HG03442 (cell line): ENCODE measurements around the gene SMPD4.
"Not testable (repeated sequence)": the region's sequence is repeated elsewhere in the genome, so short reads cannot be mapped to it uniquely, and the experiment has no call there.

ENCODE experiments used
- ATAC-seq: cut with Tn5 transposase; IDR thresholded peaks from one replicate; pipeline ENCODE4 v1.9.1; 2021; ENCODE audit warnings: mild to moderate bottlenecking, moderate library complexity; ENCODE audit not compliant: unreplicated experiment

The SMPD4 gene

GRCh38 chr2:130187859-130188792 lies 6.7 kb upstream of the SMPD4 start:
- not testable (repeated sequence) for ATAC-seq

- no peak for ATAC-seq
Measured at GRCh38 chr2:130187268-130187667, 5.9 kb upstream of the SMPD4 start.

DNA sequence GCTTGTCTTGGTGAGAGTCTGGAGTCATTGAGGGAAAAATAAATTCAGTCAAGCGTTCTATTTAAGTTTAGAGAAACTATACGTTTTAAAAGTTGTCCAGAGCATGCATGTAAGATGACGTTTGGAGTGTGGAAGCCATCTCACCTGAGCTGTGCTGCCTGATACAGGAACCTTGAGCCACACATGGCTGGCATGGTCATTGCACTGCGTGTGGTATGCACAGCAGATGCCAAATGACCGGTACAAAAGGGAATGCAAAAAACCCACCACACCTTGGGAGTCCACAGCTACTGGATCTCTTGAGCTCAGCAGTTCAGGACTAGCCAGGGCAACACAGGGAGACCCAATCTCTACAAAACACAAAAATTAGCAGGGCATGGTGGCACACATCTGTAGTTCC lies 5.0 kb upstream of the SMPD4 start:
- no peak for ATAC-seq

DNA sequence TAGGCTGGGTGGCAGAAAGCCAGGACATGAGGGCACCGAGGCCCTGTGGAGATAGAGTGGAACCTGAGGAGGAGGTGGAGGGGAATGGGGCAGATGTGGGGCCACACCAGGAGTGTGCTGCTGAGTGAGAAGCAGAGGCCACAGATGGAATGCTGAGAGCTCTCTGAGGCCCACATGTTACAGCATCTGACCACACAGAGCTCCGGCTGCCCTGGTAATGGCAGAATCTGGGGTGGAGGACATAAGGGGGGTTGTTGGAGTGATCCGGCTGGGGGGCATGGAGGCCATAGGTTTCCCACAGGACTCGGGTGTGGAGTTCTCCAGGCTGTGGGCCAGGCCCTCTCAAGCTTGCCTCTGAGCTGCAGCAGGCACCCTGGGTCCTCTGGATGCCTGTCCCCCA lies 4.5 kb upstream of the SMPD4 start:
- ATAC-seq = no peak

GRCh38 chr2:130185436-130185835 lies 4.0 kb upstream of the SMPD4 start:
- no peak for ATAC-seq

DNA sequence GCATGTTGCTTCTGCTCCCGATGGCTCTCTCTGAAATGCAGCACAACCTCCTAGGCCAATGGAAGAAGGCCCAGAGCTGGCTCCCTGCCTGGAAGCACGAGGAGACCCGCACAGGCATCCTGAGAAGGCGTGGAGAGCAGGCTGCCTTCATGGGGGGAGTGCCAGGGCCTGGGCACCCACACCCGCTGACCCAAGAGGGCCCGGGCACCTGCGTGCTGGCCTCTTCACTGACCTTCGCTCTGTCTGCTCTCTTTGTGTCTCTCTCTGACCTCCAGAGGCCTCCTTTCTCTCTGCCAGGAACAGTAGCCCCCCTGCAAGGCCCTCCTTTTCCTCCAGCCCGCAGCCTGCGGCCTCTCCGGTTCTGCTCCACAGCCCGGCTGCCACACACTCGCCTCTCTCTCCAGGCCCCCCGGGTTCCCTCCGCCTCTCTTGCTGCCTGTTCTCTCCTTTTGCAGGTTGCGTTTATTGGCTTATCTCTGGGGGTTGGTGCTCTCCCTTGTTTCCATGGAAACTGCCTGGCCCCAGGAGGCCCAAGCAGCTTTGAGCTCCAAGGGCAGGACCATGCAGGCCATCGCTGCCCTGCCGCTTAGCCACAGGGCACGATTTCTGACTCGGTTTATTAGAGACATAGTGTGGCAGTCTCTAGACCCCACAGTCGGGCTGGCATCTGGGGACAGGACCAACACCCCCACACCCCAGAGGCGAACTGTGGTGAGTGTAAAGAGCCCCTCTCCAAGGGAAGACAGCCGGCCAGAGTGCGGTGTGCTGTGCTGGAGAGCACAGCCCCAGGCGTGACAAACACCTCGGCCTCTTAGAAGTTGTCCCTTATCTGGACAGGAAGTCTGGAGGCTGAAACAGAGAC lies 2.3 kb upstream of the SMPD4 start:
- ATAC-seq = no peak

GRCh38 chr2:130182826-130183511 lies 1.6 kb upstream of the SMPD4 start:
- ATAC-seq = not testable (repeated sequence)

DNA sequence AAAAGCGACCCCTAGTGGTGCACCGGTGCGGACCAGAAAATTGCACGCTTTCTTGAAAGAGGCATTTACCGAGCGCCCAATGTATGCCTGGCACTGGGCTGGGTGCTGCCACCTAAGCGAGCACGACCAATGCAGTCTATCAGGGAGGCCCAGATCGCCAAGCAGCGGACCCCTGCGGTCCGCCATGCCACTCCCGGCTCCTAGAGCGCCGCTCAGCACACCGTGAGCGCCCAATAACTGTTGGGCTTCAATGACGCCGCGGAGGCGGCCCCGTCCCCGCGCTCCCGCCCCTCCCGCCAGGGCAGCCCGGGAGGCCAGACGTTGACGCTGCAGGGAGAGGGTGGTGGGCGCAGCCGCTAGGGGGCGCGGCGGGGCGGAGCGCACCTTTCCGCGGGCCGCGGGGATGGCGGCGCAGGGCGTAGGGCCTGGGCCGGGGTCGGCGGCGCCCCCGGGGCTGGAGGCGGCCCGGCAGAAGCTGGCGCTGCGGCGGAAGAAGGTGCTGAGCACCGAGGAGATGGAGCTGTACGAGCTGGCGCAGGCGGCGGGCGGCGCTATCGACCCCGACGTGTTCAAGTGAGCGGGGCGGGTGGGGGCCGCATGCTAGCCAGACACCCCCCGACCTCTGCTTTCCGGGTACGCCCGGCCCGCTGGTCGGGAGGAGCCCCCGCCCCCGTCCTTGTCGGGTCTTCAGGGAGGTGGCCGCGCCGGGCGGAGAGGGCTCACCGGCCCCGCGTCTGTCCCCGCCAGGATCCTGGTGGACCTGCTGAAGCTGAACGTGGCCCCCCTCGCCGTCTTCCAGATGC lies 679 bp upstream of the SMPD4 start, which contains the start of gene MZT2B:
TSS of gene MZT2B (plus strand) at position 383 of the 803 bp plus-strand sequence. CDS start at position 404, 21 bp downstream.
- ATAC-seq = peak; percentile 82

DNA sequence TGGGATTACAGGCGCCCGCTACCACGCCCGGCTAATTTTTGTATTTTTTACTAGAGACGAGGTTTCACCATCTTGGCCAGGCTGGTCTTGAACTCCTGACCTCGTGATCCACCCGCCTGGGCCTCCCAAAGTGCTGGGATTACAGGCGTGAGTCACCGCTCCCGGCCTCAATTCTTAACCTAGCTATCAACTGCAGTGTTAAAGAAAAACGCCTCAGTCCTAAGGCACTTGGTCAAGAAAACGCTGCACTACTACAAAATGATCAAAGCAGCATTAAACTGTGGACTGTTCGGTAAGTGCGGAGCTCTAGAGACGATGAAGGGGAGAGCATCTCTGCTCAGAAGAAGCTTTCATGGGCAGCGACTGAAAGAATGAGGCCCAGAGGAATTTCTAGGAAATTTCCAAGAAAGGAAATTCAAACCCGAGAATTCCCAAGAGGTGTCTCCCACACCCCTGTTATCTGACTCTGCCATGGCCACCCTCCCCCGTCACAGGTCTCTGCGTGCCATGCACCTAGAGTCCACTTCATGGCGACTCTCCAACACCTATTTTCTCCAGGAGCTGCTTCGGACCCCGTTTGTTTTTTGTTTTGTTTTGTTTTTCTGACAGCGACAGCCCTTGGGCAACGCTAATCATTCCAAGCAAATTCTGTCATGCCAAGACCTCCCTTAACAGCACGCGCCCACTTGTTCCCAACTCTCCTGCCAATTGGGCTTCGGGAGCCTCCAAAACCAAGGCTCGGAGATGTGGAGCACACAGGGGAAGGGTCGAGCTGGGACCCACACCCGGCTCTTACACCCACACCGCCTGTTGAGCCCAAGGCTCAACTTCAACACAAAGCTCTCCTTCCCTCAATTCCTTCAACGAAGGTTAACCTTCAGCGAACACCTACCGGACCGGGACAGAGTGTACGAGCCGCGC lies 738 bp downstream of the SMPD4 start:
- not testable (repeated sequence) for ATAC-seq

DNA sequence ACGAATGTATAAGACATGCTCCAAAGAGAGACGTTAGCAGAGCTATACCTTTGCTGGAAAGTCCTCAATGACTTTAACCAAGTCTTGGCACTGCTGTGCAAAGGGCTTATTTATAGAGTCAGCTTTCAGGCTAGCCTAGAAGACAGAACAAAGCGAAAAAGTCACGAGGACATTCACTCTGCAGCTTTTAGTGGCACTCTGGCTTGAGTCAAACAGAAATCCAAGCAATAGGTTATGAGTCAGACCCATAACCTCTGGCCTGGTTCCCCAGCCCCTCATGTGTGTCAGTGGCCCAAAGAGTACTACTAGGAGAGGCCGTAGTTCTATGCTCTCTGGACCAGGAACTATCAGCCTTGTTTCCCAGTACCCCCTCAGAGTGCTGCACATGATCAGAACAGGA lies 6.5 kb downstream of the SMPD4 start:
- peak; percentile 97 for ATAC-seq

- ATAC-seq = no peak
Measured at GRCh38 chr2:130169896-130170295, 11.5 kb downstream of the SMPD4 start.

DNA sequence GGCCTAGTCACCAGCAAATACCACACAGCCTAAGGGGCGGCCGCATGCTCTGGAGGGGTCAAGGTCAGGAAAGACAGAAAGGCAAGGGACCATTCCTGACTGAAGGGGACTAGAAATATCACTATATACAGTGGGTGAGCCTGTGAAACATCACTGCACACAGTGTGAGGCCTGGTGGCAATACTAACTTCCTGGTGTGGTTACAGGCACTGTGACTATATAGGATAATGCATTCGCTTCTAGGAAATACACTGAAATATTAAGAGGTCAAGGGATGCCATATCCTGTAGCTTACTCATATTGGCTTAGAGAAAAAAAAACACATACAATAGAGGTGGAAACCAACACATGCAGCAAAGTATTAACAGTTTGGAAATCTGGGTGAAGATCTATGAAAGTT lies 12.2 kb downstream of the SMPD4 start:
- not testable (repeated sequence) for ATAC-seq

- ATAC-seq = not testable (repeated sequence)
Measured at GRCh38 chr2:130166611-130167010, 14.8 kb downstream of the SMPD4 start.

- no peak for ATAC-seq
Measured at GRCh38 chr2:130165293-130166016, 15.9 kb downstream of the SMPD4 start.

GRCh38 chr2:130162968-130163367 lies 18.4 kb downstream of the SMPD4 start:
- ATAC-seq = no peak

DNA sequence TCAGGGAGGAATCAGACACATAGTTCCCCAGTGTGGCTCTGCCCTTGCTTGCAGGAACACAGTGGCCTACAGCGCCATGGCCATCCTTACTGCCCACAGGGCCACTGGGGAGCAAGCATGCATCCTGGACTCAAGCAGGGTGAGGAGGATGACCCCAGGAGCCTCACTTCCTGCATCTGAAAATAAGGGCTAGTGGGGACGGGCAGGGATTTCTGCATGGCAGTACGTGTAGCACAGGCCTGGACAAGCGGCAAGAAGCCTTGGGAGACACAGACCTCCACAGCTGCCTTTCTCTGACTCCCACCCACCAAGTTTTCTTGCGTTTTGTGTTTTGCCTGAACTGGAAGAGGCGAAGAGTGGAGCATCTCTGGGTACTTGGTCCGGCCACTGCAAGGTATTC lies 18.9 kb downstream of the SMPD4 start:
- ATAC-seq = not testable (repeated sequence)

- ATAC-seq = not testable (repeated sequence)
Measured at GRCh38 chr2:130160838-130161705, 20.3 kb downstream of the SMPD4 start.
